GM21619 (cell line): ENCODE data around the gene HLA-DOA.

Experiments
- ATAC-seq: cut with Tn5 transposase; IDR thresholded peaks from one replicate; pipeline ENCODE4 v1.9.1; 2021; ENCODE audit not compliant: unreplicated experiment

HLA-DOA gene

GRCh38 chr6:32980488-32981038, 28.8 kb downstream of the HLA-DOA start:
- no peak for ATAC-seq

GRCh38 chr6:32979720-32980487, 29.5 kb downstream of the HLA-DOA start:
- ATAC-seq: no peak

GRCh38 chr6:32977953-32978324, 31.5 kb downstream of the HLA-DOA start:
- ATAC-seq: no peak

GRCh38 chr6:32977272-32977952, 32.0 kb downstream of the HLA-DOA start:
- ATAC-seq: no peak

- no peak for ATAC-seq
Observed at GRCh38 chr6:32976334-32977069, 32.9 kb downstream of the HLA-DOA start.

GRCh38 chr6:32975886-32976285, 33.5 kb downstream of the HLA-DOA start:
- no peak for ATAC-seq

GRCh38 chr6:32974541-32975308, 34.7 kb downstream of the HLA-DOA start:
- ATAC-seq: no peak

- ATAC-seq: no peak
Observed at GRCh38 chr6:32974016-32974333, 35.4 kb downstream of the HLA-DOA start.

GRCh38 chr6:32973144-32974015, 36.0 kb downstream of the HLA-DOA start:
- no peak for ATAC-seq

- no peak for ATAC-seq
Observed at GRCh38 chr6:32972353-32973143, 36.8 kb downstream of the HLA-DOA start.

- ATAC-seq: peak; percentile 36
Observed at GRCh38 chr6:32971581-32972352, 37.6 kb downstream of the HLA-DOA start.

- ATAC-seq: no peak
Observed at GRCh38 chr6:32971242-32971580, 38.2 kb downstream of the HLA-DOA start.

- no peak for ATAC-seq
Observed at GRCh38 chr6:32970413-32971241, 38.8 kb downstream of the HLA-DOA start.

- no peak for ATAC-seq
Observed at GRCh38 chr6:32969685-32970412, 39.5 kb downstream of the HLA-DOA start.

- no peak for ATAC-seq
Observed at GRCh38 chr6:32968867-32969684, 40.3 kb downstream of the HLA-DOA start.
